Measurements from ENCODE around the gene PIP5K1A. TPM values are rescaled to one million over a fixed set of nuclear protein-coding genes. Genes with fewer than 3 reads are reported as not detected.

Gene PIP5K1A
- total RNA-seq, 4 donors from 2014 or later, result 29.7 to 70.9 (median 46.6) TPM

DNA sequence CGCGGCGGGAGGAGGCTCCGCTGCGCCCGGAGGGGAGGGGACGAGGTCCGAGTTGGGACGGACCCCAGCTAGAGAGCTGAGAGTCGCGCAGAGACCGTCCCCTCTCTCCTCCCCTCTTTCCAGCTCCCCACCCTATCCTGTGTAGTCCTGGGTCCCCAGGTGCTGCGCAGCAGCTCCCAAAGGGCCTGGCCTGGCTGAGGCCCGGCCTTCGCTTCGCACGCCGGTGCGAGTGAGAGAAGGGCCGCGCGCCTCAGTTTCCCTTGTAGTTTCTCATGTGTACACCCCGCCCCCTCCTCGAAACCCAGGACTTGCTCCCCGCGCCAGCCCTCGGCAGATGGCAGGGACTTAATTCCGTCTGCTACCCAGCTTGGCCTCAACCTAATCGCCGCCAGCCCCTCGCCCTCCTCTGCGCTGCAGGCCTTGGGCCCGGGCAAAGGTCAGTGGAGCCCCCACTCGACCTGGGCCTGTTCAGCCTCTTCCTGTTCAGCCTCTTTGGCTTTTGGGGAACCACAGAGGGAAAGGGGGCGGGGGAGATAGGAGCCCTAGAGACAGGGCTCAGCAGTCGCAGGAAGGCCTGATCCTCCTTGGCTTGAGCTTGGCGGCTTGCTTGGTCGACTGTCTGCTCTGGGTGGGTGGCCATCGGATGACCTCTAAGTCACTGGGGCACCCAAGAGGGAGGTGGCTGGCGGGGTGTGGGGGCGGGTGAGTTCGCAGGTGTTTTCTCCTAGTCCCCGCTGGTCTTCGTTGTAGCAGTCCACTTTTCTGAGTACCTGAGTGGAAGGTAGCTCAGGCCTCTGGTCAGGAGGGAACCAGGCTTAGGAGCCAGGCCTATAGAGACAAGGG is 84.8 kb downstream of the PIP5K1A start:
- TF ChIP-seq, protein P1, sequence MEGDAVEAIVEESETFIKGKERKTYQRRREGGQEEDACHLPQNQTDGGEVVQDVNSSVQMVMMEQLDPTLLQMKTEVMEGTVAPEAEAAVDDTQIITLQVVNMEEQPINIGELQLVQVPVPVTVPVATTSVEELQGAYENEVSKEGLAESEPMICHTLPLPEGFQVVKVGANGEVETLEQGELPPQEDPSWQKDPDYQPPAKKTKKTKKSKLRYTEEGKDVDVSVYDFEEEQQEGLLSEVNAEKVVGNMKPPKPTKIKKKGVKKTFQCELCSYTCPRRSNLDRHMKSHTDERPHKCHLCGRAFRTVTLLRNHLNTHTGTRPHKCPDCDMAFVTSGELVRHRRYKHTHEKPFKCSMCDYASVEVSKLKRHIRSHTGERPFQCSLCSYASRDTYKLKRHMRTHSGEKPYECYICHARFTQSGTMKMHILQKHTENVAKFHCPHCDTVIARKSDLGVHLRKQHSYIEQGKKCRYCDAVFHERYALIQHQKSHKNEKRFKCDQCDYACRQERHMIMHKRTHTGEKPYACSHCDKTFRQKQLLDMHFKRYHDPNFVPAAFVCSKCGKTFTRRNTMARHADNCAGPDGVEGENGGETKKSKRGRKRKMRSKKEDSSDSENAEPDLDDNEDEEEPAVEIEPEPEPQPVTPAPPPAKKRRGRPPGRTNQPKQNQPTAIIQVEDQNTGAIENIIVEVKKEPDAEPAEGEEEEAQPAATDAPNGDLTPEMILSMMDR (IDR thresholded peaks at IDR 0.05; ENCODE audit: low read depth), result no peak

DNA sequence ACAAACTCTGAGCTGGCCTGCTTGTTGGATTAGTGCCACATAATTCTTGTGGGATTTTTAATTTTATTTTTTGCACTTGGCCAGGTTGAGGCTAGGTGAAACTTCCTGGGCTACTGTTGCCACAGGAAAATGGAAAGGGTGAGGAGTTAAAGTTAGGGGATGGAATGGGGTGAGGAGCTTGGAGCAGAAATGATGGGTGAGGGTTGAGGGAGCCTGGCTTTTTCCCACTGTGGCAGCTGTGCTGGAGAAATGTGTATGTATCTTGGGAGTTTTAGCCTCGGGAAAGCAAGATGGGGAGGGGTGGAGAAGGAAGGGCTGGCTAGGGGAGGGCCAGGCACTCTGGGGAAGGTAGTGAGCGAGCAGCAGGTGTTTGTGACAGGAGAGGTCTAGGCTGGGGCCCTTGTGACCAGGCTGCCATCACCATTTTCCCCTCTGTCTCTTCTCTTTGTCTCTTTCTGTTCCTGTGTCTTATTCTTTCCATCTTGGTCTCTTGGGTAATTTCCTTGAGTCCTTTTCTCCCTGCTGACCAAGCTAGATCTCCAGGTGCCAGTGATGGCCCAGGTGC is 85.7 kb downstream of the PIP5K1A start:
- TF ChIP-seq, protein P1 (IDR thresholded peaks at IDR 0.05; ENCODE audit: low read depth), result no peak

DNA sequence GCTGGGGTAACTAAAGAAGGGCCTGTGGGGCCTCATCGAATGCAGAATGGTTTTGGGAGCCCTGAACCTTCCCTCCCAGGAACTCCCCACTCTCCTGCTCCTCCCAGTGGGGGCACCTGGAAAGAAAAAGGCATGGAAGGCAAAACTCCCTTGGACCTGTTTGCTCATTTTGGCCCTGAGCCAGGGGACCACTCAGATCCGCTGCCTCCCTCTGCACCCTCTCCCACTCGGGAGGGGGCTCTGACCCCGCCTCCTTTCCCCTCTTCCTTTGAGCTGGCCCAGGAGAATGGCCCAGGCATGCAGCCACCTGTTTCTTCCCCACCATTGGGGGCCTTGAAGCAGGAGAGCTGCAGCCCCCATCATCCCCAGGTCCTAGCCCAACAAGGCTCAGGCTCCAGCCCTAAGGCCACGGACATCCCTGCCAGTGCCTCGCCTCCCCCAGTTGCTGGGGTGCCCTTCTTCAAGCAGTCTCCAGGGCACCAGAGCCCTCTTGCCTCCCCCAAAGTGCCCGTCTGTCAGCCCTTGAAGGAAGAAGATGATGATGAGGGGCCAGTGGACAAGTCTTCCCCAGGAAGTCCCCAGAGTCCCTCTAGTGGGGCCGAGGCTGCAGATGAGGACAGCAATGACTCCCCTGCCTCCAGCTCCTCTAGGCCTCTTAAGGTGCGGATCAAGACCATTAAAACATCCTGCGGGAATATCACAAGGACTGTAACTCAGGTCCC is 88.4 kb downstream of the PIP5K1A start:
- TF ChIP-seq, protein P1 (IDR thresholded peaks at IDR 0.05; ENCODE audit: low read depth), result no peak

DNA sequence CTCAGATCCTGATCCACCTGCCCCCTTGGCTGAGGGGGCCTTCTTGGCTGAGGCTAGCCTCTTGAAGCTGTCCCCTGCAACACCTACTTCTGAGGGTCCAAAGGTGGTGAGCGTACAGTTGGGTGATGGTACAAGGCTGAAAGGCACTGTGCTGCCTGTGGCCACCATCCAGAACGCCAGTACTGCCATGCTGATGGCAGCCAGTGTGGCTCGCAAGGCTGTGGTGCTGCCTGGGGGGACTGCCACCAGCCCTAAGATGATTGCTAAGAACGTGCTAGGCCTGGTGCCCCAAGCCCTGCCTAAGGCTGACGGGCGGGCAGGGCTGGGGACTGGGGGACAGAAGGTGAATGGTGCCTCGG is 89.0 kb downstream of the PIP5K1A start:
- TF ChIP-seq, protein P1 (IDR thresholded peaks at IDR 0.05; ENCODE audit: low read depth), result no peak

DNA sequence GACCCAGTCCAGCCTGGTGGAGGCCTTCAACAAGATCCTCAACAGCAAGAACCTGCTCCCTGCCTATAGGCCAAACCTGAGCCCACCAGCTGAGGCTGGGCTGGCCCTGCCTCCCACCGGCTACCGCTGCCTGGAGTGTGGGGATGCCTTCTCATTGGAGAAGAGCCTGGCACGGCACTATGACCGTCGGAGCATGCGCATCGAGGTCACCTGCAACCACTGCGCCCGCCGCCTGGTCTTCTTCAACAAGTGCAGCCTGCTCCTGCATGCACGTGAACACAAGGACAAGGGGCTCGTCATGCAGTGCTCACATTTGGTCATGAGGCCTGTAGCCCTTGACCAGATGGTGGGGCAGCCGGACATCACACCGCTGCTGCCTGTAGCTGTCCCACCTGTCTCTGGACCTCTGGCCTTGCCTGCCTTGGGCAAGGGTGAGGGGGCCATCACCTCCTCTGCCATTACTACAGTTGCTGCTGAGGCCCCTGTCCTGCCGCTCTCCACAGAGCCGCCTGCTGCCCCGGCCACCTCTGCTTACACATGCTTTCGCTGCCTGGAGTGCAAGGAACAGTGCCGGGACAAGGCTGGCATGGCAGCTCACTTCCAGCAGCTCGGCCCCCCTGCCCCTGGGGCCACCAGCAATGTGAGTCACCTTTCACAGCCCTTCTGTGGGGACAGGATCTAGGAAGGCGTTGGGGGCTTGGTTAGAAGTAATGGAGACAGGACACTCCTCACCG is 89.6 kb downstream of the PIP5K1A start:
- TF ChIP-seq, protein P1 (IDR thresholded peaks at IDR 0.05; ENCODE audit: low read depth), result no peak

DNA sequence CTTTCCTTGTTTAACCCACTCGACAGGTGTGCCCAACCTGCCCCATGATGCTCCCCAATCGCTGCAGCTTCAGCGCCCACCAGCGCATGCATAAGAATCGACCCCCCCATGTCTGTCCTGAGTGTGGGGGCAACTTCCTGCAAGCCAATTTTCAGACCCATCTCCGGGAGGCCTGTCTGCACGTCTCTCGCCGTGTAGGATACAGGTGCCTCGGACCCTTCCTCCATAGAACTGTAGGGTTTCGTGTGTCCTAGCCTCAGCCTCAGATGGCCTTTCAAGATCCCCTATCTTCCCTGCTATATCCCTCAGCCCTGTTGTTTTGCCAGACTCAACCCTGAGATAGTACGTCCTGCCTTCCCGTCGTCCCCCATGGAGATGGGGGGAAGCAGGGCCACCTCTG is 90.2 kb downstream of the PIP5K1A start:
- TF ChIP-seq, protein P1 (IDR thresholded peaks at IDR 0.05; ENCODE audit: low read depth), result no peak

All from subcutaneous adipose tissue (tissue), 4 donors.